ENCODE measurements around the gene CEACAM6. TPM values are rescaled to one million over a fixed set of nuclear protein-coding genes. Genes with fewer than 3 reads are reported as not detected.

CEACAM6 gene
- total RNA-seq, 1 experiment from 2014 or later = 0.21 TPM

- Histone ChIP-seq H3K27me3 (ENCODE audit: control insufficient read depth, insufficient read depth, low read length) (peaks cover 4% of the 10 kb centered on the region; the same call in 1 of the 2 replicates), H3K27ac (ENCODE audit: low read length) (no peak overlapping the region), H3K4me1 (ENCODE audit: control insufficient read depth, insufficient read depth, low read length) (no peaks in the 10 kb centered on the region), H3K9me3 (ENCODE audit: control insufficient read depth, insufficient read depth, low read depth, low read length) (no peaks in the 10 kb centered on the region), H3K4me3 (ENCODE audit: low read depth in 2 of 2, low read length in 2 of 2) (no peak overlapping the region), H3K36me3 (ENCODE audit: control insufficient read depth, insufficient read depth, low read length) (no peaks in the 10 kb centered on the region)
- TF ChIP-seq POLR2AphosphoS5 (IDR thresholded peaks at IDR 0.05; ENCODE audit: low read depth, low read length) (no peak), CTCF (IDR thresholded peaks at IDR 0.05) (no peak), TCF7L2 (IDR thresholded peaks at IDR 0.05; ENCODE audit: low read depth, low read length) (no peak), SIN3A (IDR thresholded peaks at IDR 0.05; ENCODE audit: borderline replicate concordance, insufficient read depth, low read depth, low read length) (no peak), REST (IDR thresholded peaks at IDR 0.05; ENCODE audit: insufficient read depth in 1 of 2, low read depth in 2 of 2, low read length in 1 of 2) (no peak)
- in situ Hi-C loops (cut with HindIII; ENCODE audit: low pct_unique_long_range_greater_than_20kb, low sequenced_read_pairs) = no loop called here
- no peak for ATAC-seq
- intact Hi-C loops (cut with micrococcal nuclease; ENCODE audit: unreplicated experiment) = no loop called here
- POLR2A ChIA-PET = no interaction called here
- BruUV-seq (replicated peaks) = no TSS peak
- CTCF ChIA-PET = no interaction called here
- DNase-seq (ENCODE audit: low read depth, low spot score) = no peak
Observed at GRCh38 chr19:41711376-41712261, 43.7 kb upstream of the CEACAM6 start.

- Histone ChIP-seq H3K4me1 (ENCODE audit: control insufficient read depth, insufficient read depth, low read length) (no peaks in the 10 kb centered on the region), H3K36me3 (ENCODE audit: control insufficient read depth, insufficient read depth, low read length) (no peaks in the 10 kb centered on the region), H3K9me3 (ENCODE audit: control insufficient read depth, insufficient read depth, low read depth, low read length) (no peaks in the 10 kb centered on the region), H3K4me3 (ENCODE audit: low read depth in 2 of 2, low read length in 2 of 2) (no peak overlapping the region), H3K27me3 (ENCODE audit: control insufficient read depth, insufficient read depth, low read length) (peaks cover 4% of the 10 kb centered on the region; the same call in 1 of the 2 replicates), H3K27ac (ENCODE audit: low read length) (no peak overlapping the region)
- CTCF ChIA-PET = no interaction called here
- ATAC-seq (no peak), DNase-seq (ENCODE audit: low read depth, low spot score) (no peak)
- no TSS peak for BruUV-seq (replicated peaks)
- in situ Hi-C loops (cut with HindIII; ENCODE audit: low pct_unique_long_range_greater_than_20kb, low sequenced_read_pairs) (no loop called here), intact Hi-C loops (cut with micrococcal nuclease; ENCODE audit: unreplicated experiment) (no loop called here)
- POLR2A ChIA-PET = no interaction called here
- no peak for TF ChIP-seq TCF7L2 (IDR thresholded peaks at IDR 0.05; ENCODE audit: low read depth, low read length)
- no peak for TF ChIP-seq SIN3A (IDR thresholded peaks at IDR 0.05; ENCODE audit: borderline replicate concordance, insufficient read depth, low read depth, low read length)
- TF ChIP-seq POLR2AphosphoS5 (IDR thresholded peaks at IDR 0.05; ENCODE audit: low read depth, low read length) = no peak
- no peak for TF ChIP-seq REST (IDR thresholded peaks at IDR 0.05; ENCODE audit: insufficient read depth in 1 of 2, low read depth in 2 of 2, low read length in 1 of 2)
- no peak for TF ChIP-seq CTCF (IDR thresholded peaks at IDR 0.05)
Observed at GRCh38 chr19:41714598-41714997, 40.7 kb upstream of the CEACAM6 start.
